GM19035 (cell line): ENCODE results near the gene POU2AF1.

ENCODE experiments used
- ATAC-seq: cut with Tn5 transposase; IDR thresholded peaks from one replicate; pipeline ENCODE4 v1.9.1; 2021; ENCODE audit not compliant: unreplicated experiment

The POU2AF1 gene

DNA sequence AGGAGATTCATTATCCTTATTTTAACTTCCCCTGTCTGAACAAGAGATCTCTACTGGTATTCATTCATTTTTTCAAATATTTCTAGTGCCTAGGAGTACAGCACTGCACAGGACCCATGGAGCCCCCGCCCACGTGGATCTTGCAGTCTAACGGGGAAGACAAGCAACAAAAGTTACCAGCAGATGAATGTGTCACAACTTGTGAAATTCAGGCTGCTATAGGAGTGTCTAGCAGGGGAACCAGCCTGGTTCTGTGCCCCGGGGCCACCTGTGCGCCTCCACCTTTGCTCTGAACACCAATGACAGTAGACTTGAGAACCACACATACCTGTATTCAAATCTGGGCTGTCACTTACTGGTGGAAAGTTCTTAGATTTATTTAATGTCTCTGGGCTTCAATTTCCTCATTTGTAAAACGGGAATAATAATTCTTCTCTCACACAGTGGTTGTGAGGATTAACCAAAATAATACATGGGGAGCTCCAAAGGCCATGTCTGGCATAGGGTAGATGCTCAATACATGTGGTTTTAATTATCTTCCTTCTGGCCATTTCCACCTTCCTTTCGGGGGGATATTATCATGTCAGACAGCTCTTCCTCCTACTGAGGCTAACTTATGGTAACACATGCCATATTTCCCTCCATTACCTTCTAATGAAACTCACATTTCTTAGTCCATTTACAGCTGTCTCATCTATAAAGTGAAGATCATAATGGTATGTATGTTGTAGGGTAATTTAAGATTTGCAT is 17.8 kb downstream of the POU2AF1 start:
- ATAC-seq = no peak

DNA sequence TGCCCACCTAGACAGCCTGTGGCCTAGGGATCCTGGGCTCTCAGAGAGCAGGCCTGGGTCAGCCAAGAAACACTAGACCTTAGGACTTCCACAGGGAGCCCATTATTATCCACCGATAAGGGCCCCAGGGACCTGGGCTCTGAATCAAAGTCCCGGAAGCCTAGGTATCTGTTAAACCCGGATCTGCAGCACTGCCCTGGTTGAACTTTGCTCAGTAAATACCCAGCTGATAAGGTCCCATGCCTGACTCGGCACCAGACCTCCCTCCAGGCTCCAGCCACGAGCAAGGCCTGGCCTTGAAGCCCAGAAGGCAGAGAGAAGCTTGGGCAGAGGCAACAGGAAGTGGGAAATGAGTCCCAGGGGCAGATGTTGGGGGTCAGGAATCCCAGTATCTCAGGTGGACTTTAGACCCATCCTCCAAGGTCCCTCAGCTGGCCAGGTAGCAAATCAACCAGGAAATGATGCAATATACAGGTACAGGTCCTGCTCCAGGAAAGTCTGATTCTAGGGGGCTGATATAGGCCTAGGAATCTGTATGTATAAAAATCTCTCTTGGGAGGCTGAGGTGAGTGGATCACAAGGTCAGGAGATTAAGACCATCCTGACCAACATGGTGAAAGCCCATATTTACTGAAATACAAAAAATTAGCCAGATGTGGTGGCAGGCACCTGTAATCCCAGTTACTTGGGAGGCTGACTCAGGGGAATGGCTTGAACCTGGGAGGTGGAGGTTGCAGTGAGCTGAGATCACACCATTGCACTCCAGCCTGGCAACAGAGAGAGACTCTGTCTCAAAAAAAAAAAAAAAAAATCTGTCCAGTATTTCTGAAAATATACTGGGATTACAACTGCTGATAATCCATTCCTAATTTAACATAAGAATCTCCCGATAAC is 18.7 kb downstream of the POU2AF1 start:
- ATAC-seq = no peak

DNA sequence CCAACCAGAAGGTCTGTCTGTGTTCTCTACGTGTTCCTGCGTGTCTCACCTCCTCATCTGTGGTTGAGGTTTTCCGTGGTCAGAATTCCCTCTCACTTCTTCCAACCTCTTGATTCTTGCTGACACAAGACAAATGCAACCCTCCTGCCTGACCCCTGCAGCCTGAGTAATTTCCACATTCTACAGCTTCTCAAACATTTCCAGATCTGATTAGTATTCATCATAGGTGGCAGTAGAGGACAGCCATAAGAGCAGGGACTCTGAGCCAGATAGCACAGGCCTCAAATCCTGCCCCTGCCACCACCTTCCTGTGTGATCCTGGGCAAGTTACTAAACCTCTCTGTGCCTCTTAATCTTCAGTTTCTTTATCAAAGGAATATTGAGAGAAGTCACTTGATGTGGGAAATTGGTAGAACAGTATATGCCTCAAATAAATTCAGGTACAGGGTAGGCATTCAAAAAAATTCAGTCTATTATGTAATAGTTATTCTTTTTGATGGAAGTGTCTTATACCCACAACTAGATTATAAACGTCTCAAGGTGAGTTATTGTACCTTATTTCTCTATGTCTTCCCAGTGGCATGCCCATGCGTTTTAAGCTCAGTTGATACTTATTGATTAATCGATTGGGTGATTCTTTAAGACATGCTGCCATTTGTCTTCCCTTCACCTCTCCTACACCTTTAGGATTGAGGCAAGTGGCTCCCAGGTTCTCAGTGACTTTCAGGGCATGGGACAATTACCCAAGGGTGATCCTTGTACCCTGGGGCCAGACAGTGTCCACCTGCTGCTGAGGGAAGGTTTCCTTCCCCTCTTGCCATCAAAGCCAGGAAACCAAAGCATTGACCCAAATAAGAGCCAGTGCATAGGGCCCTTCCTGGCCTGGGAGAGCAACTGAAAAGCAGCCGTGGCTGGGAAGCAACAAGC is 19.6 kb downstream of the POU2AF1 start:
- ATAC-seq = no peak

DNA sequence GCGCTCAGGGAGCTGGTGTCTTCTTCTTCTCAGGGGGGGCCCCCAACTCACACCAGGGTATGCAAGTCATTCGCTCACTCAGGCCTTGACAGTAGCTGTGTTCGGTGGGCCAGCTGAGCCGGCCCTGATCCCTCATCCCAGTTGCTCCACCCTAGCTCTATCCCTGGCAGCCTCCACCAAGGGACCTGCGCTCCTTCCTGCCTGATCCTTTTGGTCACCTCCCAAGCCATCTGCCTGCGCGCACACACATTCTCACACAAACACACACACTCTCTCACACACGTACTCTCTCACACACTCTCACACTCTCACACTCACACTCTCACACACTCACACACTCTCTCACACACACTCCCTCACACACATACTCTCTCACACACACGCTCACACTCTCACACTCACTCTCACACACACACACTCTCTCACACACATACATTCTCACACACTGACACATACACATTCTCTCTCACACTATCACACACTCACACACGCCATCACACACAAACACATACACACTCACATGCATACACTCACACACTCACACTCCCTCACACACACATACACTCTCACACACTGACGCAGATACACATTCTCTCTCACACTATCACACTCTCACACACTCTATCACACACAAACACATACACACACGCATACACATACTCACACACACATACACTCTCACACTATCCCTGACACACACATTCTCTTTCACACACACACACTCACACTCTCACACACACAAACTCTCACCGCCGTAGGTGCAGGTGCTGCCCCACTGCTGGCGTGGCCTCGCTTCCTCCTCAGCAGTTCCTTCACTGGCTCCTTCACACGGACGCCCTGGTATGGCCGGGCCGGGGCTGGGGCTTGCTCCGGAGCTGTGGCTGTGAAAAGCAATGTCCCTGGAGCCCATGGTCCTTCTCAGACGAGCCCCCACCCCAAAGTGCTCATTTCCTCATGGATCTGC is 20.8 kb downstream of the POU2AF1 start:
- ATAC-seq = no peak

DNA sequence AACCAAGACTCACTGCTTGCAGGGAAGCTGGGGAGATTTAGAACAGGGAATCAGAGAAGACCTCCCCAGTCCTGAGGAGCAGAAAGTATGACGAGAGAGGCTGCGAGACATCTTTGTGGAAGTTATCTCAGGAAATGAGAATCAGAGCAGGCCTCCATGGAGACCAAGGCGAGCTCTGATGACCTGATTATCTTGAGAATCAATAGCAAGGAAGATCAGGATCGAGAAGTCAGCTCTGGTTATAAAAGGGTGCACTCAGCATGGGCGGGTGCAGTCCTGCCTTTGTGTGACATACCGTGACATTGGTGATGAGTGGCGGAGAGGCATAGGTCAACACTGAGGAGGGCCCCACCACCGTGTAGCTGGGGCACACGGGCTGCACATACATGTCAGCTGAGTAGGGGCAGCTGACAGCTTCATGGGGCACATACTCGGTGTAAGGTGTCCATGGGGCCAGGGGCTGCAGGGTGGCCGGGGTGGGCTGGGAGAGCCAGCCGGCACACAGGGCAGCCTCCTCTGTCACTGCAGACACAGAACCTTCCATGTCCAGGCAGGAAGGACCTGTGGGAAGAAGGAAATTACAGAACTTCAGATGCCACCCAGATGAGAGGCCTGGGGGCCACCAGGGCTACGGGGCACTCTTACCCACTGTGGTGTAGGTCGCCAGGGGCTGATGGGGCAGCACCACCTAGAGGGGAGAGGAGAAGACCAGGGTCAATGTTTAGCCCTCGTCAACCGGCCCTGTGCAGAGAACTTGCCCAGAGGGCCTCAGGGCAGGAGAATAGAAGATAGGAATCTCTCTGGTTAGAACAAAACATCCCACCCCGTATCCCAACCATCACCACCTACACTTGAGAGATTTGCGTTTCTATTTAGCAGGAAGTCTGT is 21.7 kb downstream of the POU2AF1 start:
- no peak for ATAC-seq

DNA sequence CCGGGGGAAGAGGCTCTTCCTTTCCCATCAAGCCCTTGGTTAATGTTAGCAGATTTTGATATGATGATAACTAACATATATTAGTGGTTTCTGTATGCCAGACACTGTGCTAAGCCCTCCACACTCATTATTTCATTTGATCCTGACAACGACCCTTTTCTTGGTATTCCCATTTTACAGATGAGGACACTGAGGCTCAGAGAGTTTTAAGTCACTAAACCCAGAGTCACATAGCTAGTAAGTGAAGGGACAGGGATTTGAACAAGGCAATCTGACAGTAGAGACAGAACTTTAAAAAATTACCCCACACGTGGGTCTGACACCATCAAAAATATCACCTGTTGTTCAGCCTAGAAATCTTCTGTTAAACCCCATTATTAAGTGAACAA is 22.4 kb downstream of the POU2AF1 start:
- ATAC-seq = no peak

DNA sequence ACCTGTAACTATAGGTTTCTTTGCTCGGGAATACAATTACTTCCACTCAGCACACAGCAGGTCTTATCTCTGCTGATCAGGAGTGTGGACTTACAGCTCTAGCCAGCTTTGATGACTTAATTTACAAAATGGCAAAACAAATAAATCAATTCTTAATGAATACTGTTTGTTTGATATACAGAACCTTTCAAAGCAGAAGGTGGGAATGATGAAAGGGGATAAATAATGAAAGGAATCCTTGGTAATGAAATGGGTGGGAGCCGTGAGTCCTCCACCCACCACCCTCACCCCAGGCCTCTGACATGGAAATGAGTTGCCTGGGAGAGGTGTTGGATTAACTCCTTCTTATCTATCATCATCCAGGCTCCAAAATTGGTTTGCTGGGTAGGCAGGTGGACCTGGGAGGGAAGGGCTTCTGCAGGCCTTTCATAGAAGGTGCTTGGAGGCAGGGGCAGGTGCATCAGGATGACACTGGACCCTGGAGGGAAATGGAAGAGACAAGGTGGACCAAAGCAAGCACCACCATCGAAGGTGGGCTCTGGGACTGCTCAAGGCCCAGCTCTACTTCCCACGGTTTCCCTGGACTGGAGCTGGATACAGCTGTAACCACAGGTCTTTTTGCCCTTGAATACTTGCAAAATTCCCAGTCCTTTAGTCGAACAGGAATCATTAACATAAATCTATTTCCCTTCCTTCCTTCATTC is 23.0 kb downstream of the POU2AF1 start:
- no peak for ATAC-seq

DNA sequence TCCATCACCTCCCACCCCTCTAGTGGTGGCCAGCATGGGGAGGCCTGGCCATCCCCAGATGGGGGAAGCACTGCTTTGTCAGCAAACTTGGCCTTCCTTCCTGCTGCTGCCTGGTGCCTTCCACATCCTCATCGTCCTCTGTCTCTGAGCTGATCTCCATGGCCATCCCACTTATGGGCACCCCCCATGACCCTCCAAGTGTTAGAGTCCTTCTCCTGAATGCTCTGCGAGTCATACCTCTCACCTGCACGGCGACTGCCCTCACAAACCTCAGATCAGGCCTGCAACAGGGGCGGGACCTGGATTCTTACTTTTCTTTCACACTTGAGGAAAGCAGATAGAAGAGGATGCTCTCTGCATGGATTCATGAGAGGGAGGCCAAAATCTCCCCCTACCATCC is 24.0 kb downstream of the POU2AF1 start:
- no peak for ATAC-seq

DNA sequence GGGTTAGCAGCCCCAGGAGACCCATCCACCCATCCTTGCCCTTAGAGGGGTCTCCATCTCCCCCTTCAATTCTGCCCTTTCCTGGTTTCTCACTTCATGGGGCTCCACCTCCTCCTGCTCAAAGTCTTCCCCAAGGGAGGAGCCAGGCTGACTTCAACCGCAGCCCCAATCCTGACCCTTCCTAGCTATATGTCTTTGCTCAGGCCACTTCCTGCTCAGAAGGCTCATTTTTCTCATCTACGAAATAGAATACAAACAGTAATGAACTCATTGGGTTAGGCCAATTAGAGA is 24.5 kb downstream of the POU2AF1 start:
- ATAC-seq = no peak

DNA sequence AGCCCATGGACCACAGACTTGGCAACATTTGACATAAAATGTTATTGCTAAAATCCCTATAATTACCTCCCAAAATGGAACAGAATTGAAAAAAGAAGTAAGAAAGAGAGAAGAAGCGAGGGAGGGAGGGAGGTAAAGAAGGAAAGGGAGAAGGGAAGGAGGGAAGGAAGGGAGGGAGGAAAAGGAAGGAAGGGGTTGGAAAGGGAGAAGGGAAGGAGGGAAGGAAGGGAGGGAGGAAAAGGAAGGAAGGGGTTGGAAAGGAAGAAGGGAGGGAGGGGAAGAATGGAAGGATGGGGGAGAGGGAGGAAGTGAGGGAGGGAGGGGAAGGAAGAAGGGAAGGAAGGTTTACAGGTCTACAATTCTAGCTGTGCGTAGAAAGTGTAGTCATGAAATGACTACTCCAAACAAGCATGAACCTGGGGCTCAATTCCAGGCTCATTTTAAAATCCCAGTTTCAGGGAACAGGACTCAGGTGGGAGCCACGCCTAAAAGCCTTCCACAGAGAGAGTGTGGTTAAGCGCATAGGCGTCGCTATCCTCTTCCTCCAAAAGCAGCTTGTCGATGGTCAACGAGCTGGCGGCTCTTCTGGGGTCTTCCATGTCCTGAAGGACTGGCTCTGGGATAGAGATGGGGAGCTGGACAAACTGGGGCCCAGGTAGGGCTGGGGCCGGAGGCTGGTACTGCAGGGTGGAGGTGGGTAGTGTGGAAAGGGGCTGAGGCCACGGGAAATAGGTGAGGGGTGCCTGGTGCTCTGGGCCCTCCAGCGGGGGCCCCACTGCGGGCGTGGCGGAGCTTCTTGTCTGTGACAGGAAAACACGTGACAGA is 25.1 kb downstream of the POU2AF1 start:
- ATAC-seq = no peak

DNA sequence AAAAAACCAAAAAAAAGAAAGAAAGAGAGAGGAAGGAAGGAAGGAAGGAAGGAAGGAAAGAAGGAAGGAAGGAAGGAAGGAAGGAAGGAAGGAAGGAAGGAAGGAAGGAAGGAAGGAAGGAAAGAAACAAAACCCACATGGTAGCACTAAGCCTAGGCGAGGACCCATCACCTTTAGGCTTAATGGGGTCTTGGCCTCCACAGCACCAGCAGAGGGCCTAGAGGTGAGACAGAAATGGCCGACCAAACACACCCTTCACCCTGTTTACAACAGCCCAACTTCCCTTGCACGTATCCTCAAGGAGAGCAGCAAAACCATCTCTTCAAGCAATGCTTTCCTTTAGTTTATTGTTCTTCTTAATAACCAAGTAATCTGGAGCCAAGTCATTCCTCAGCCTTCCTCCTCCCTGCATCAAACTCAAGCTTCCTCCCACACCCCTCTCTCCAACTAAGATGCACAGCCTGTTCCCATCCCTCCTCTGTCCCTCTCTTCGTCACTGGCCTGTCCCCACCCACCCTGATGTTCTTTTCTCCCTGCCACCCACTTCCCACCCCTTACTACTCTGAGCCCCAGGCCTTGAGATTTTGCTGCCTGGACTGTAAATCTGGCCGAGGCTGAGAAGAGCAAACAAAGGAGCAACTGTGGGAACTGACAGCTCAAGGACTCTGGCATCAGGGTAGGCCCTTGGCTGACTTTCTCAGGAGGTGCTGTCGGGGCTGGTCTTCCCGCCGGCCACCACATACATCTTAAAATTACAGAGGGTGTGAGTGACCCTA is 26.0 kb downstream of the POU2AF1 start:
- no peak for ATAC-seq

DNA sequence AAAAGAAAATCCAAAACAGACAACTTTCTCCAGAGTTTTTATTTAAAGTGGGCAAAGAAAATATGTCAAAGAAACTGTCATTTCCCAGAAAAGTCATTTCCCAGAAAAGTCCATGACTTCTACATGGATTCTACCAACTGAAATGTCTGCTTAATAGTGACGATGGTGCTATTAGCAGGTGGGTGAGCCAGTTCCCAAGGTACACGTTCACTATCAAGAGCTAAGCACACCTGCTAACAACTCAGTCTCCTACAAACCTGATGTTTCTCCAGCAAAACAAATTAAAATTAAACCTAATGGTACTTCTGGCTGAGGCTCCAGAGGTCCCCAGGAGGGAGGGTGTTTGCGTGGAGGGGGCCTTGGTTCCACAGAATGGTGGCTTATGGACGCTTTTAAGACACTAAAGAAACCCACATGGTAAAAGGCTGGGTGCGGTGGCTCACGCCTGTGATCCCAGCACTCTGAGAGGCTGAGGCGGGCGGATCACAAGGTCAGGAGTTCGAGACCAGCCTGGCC is 26.8 kb downstream of the POU2AF1 start:
- no peak for ATAC-seq

DNA sequence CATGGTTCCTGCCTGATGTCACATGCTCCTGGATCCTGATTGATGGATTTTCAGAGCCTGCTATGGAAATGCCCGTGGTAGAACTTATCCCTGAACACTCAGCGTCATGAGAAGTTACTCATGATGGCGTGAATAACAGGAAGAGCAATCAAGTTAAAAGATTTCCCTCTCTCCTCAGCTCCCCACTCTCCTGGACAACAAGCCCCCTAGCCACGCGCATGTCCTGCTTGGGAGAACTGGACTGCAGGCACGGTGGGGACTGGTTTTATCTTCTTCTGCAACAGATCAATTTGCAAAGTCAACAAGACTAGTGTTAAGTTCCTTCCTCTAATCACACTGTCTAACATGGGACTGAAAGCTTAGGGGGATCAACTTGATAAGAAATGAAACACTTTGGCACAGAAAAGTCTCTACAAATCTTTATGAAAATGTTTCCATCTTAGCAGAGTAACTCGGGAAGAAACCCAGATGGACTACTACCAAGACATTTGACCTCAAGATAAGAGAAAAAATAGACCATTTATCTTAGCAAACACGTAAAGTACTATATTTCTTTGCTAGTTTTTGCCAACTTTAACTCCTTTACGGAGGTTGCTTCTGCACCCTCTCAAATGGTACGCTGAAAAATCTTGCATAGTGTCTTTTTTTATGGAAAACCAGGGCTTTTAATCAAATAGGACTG is 27.6 kb downstream of the POU2AF1 start:
- ATAC-seq = no peak

DNA sequence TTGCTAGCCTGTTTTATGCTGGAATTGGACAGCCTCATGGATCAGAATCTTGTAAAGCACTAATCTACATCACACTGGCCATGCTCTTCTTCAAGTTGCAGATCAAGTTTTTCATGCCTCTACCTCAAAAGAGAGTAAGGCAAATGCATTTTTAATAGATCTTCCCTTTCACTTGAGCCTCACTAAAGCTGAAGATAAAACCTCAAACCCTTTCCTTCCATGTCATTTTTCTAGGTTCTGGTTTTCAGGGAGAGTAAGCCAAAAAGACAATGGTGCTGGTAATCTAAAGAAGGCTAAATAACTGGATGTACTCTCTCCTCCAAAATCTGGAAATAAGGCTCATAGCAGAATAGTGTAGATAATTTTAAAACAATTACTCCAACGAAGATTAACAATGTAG is 28.3 kb downstream of the POU2AF1 start:
- ATAC-seq = no peak

DNA sequence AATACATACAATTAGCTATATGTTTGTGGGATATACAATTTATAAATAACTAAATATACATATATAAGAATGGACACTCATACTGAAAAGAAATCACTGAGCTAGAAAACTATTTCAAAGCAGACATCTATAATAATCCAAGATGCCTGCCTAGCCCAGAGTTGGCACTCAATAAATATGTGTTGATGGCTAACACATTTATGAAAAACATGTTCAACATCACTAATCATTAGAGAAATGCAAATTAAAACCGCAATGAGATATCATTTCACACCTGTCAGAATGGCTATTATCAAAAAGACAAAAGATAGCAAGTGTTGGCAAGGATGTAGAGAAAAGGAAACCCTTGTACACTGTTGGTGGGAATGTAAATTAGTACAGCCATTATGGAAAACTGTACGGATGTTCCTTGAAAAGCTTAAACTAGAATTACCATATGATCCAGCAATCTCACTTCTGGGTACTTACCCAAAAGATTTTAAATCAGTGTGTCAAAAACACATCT is 29.8 kb downstream of the POU2AF1 start:
- ATAC-seq = no peak

DNA sequence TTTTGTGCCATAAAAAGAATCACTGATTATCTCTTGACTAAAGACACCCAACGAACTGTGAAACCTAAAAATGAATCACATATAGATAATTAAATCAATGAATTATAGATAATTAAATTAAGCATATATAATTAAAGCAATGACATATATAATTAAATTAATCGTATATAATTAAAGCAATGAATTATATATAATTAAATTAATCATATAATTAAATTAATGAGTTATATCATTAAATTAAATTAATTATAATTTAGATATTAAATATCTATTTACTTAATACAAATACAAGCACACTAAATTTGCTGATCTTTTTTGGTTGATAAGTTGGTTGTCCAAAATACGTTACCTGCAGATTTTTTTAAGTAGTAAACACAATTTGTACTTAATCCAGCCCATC is 30.9 kb downstream of the POU2AF1 start:
- no peak for ATAC-seq
